ENCODE data around the gene SLC17A1.

SLC17A1 gene

DNA sequence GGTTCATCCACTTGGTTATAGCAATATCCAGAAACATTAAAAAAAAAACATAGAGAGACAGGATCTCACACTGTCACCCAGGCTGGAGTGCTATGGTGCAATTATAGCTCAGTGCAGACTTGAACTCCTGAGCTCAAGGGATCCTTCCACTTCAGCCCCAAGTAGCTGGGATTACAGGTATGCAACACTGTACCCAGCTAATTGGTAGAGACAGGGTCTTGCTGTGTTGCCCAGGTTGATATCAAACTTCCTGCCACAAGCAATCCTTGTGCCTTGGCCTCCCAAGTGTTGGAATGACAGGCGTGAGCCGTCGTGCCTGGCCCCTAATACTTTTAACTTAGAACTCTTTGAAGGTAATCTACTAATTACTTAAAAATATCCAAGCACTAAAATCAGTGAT is 818 bp upstream of the SLC17A1 start:
- no peak for DNase-seq (ENCODE audit: low read depth)

DNA sequence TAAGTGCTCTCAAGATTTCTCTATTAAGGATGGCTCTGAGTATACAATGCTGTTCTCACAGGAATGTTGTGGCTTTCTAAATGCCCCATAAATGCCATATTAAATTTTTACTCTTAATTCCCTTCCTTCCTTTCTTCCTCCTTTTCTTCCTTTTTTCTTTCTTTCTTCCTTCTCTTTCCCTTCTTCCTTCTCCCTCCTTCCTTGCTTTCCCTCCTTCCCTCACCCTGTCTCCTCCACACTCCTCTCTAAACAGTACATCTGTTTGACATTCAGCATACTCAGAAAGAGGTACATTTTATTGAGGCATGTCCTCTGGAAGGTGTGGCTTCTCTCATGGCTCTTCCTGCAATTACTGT is 433 bp upstream of the SLC17A1 start:
- no peak for DNase-seq (ENCODE audit: low read depth)

DNA sequence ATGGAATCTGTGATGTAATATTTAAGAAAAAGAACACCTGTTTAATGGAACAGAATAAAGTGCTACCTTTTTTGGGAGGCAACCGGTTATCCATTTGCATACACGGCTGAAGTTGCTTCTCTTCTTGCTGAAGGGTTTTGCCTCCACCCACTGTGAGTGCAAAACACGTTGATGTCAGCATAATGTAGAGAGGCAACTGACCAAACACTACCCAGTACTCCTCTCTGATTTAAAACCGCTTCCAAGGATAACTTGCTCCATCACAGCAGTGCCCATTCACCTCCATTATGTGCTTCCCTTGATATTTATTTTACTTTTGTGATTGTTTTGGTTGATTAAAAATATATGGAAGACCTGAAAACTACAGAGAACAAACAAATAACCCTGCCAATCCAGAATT is 1.4 kb downstream of the SLC17A1 start:
- no peak for DNase-seq (ENCODE audit: low read depth)

DNA sequence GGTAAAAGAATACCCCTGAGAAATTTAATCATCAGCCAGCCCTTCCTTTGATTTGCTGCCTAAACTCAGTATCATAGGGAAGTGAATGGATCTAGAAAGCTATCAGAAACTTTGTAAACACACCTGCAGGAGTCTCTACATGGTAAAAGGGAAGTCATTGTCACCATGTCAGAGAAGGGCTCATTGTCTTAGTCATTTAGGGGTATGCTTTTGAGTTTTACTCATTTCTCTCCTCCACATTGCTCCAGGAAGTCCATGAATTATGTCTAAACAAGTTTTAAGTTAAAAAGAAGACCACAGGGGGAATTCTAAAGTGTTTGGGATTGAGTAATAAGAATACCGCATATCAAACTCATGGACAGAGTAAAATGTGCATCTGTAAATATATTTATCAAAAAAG is 2.5 kb downstream of the SLC17A1 start:
- no peak for DNase-seq (ENCODE audit: low read depth)

DNA sequence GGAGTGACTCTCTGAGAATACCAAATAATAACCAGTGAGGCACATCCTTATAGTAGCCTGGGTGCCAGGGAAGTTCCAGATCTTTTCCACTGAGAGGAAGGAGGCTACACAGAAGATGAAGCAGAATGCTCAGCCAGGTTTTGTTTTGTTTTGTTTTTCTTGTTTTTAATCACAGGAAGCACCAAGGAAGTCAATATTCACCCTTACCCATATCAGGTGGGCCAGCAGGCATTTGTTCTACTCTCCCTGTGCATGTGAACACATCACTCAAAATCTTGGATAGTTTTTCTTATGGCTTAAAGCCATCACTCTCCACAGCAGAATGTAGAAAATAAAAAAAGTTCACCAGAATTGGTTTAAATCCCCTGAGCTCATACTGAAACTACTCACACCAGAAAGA is 10.5 kb downstream of the SLC17A1 start:
- no peak for DNase-seq (ENCODE audit: low read depth)

DNA sequence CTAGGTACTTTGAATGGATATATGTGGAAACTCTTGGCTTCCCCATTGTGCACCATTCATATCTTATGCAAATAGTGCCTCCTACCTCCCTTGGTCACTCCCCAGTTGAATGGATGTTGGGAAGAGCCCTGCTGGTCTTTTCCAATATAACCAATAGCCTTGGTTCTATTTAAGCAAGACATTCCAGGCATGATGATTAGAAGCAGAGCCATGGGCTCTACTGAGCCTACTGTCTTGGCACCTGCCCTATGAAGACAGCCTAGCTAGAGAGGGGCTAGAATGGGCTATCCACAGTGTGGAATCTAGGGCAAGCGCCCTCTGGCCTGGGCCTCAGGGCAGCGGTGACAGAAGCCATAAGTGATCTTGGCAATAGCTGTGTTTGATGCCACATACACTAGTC is 15.6 kb downstream of the SLC17A1 start:
- DNase-seq (ENCODE audit: low read depth) = no peak

DNA sequence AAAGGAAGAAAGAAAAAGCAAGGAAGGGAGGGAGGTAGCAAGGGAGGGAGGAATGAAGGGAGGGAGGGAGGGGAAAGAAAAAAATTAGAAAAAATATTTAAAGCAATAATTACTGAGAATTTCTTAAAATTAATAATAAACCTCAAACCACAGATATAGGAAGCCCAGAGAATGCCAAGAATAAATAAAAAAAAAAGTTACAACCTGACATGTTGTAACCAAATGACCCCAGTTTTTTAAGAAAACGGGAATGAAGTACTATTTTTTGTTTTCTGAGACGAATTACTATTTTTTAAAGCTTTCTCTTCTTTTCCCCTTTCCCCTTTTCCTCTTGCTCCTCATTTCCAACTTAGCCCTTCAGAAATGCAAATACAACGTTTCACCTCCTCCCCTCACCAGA is 16.7 kb downstream of the SLC17A1 start:
- DNase-seq (ENCODE audit: low read depth) = no peak

DNA sequence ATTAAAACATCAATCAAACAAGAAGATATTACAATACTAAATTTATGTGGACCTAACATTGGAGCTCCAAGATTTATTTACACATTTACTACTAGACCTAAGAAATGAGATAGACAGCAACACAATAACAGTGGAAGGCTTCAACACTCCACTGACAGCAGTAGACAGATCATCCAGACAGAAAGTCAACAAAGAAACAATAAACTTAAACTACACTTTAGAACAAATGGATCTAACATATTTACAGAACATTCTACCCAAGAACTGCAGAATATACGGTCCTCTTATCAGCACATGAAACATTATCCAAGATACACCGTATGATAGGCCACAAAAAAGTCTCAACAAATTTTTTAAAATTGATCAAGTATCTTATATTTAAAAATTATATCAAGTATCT is 27.0 kb downstream of the SLC17A1 start:
- no peak for DNase-seq (ENCODE audit: low read depth)

DNA sequence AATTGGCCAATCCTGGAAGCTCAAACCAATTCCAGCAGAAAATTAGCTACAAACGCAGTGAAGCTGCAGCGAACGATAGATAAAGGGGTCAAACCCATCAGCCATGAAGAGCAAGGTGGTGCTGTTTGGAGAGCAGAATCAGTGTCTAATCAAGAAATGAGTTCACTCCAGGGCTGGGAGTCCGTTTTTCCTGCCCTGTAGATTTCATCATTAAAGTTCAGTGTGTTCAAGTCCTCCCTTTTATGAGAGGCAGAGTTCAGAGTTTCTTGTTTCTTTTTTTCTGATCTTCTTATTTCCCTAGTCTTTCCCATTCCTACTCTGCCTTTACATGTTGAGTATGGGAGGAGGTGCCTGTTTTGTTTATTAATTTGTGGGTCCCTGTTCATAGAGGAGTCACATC is 30.4 kb downstream of the SLC17A1 start:
- DNase-seq (ENCODE audit: low read depth) = no peak

DNA sequence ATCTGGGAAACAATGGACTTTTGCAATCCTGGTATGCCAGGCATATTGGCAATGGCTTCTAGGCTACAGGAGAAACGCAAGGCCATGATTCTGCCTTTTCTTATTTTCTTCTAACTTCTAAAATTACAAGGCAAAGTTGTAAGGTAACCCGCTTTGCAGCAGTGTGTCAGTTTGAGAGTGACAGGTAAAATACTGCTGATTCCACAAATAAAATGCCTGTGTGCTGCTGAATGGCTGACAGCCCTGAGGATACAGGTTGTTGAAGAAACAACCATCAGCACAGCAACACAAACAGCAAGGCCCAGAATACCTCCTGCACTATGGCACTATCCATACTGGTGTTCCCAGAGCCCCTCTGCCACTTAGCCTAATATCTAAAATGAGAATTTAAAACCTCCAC is 37.1 kb downstream of the SLC17A1 start:
- DNase-seq (ENCODE audit: low read depth) = no peak

DNA sequence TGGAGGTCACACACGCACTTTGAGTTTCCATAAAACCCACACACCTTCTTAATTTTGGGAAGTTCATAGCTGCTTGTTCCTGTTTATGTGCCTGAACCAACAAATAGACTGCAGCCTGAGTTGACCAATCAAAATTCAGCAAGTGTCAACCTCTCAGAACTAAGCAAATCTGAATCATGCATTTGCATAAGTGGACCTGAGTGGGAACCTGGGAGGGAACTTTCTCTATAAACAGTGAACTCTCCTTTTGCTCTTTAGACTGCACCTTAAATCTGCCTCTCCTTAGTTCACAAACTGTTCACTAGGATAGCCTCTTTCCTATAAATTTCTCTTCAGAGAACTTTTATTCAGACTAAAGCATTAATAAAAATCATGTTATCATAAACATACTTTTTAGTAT is 37.9 kb downstream of the SLC17A1 start:
- DNase-seq (ENCODE audit: low read depth) = no peak

DNA sequence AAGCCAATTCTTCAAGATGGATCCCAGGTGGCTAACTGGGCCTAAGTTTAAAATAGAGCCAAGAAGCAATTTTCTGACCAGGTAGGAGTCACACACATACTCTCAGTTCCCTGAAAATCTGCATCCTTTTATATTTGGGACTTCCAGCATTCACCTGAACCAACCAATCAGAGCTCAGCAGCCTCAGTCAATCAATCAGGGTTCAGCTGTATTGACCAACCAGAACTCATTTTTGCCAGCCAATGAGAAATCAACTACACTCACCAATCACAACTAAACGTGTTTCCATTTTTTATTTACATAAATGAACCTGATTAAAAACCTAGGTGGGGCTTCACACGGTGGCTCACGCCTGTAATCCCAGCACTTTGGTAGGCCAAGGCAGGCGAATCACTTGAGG is 39.8 kb downstream of the SLC17A1 start:
- DNase-seq (ENCODE audit: low read depth) = no peak

DNA sequence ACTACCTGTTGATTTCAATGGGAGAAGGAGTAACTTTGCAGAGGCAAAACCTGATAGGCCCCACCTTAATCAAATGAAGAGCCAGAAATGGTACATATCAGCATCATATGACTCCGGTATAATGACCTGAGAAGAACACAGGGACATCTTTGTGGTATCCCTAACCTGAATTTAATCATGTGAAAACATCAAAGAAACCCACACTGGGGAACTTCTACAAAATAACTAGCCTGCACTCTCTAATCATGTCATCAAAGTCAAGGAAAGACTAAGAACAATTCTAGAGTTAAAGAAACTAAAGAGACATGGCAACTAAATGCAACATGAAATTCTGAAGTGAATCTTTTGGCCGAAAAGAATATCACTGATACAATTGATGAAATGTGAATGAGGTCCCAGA is 42.4 kb downstream of the SLC17A1 start:
- DNase-seq (ENCODE audit: low read depth) = no peak

DNA sequence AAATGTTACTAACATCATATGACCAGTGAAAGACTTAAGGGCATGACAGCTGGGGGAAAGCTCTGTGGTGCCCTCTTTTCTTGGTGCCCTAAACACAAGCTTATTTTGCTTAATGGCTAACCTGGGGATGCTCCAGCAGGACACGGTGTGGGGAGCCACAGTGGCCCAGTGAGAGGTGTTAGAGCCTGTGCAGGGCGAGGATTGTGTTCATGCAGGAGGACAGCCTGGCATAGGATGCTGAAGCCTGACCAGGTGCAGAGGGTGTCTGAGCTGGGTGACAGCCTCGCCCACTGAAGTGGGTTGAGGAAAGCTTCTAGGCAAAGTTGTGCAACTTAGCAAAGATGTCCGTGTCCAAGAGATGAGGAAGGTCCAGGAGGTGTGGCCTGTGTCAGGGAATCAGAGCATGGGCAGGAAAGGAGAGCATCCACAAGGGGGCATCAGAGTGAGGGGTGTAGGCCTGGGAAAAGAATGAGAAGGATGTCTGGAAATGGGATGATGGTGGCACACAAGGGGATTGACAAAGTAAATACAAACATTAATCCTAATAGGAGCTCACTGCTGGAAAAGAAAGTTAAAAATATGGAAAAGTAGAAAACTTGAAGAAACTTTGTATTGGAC is 43.4 kb downstream of the SLC17A1 start:
- DNase-seq (ENCODE audit: low read depth) = peak; percentile 21

DNA sequence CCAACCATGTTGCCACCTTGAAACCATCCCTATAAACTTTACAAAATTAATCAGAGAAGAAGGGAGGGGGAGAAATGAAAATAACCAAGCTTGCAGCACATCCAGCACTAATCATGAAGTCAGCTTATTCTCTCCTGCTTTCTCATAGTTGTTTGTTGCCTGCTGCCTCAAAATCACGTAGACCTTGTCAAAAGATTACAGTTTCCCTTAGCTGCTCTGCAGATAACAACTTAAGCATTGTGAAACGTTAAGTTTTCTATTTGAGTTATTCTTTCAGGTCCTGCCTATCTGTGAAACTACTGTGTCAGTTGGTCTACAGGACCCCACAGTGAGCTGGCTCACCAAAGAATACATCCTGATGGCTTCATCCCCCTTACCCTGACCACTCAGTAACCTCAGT is 44.4 kb downstream of the SLC17A1 start:
- no peak for DNase-seq (ENCODE audit: low read depth)

DNA sequence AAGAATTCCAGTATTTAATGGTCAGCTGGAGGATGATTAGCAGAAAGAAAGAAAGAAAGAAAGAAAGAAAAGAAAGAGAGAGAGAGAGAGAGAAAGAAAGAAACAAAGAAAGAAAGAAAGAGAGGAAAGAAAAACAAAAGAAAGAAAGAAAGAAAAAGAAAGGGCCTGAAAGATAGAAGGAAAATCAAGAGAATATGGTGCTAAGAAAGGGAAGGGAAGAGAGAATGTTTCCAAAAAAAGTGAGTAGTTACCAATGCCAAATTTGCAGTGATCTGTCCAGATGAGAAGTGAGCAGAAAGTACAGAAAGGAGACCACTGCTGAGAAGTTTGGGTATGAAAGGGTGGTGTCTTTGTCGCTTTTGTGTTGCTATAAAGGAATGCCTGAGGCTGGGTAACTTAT is 50.7 kb downstream of the SLC17A1 start:
- no peak for DNase-seq (ENCODE audit: low read depth)

DNA sequence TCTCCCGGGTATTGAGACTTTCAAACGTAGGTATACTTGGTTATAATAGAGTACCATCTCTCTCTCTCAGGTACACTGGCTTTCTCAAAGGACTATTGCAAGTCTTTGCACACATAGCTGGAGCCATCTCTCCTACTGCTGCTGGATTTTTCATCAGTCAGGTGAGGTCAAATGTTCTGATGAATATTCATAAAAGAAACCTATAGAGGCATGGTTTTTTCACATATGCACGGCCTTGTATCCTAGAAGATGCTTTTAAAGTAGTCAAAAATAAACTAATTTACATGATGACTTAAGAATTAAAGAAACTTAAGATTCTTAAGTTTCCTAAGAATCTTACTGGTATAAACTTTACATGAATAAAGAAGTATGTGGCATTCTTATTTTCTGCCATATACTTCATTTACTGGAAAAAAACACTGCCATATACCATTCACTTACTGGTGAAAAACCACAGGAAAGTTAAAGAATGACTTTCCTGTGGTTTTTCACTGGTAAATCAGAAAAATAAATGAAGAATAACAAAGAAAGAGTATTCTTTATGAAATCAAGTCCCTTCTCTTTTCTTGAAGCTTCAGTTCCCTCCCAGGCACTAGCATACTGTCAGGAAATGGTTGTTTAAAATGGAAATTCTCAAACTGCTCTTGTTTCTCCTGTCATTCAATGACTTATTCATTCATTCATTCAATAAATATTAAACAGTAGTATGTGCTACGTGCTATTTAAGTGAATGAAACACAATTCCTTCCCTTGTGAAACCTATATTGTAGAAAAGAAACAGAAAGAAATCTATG is 53.8 kb downstream of the SLC17A1 start:
- no peak for DNase-seq (ENCODE audit: low read depth)

DNA sequence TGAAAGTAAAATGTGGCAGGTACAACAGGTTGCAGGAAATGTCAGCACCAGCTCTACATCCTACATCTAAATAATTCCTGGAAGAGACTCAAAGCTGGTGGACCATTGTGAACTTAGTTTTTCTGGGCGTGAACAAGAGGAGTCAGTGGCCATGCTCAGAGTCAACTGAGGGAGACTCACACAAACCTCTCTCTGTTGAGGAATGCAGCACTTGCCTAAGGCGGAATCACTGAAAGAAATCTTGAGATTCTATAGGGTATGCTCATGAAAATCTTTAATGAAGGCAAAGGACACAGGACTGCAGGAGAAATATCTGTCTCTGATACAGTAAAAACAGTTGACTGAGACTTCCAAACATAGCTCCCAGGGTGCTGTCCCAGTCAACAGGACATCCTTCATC is 54.8 kb downstream of the SLC17A1 start:
- no peak for DNase-seq (ENCODE audit: low read depth)

DNA sequence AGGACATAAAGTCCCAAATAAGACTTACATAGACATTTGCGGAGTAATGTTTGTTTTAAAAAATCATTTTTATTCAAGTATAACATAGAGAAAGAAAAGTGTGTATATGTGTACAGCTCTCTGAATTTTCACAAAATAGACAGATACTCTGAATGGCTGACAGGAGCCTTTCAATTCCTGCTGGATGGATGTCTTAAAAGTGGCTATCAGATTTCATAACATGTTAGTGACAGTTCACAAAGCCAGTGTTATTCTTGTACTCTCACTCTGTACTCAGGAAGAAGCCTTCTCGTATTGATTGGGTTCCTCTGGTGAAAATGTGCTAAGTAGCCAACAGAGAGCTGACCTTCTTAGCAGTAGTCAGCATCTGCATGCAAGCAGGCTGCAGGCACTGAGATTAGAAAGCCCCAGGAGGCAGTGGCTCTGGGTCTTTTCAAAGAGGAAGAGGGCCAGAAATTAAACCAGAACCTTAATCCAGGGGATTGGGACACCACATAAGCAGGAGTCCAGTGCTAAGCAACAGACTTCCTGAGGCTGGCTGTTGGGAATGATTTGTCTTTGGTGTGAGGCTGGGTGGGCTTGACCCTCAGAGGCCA is 57.6 kb downstream of the SLC17A1 start:
- DNase-seq (ENCODE audit: low read depth) = no peak

DNA sequence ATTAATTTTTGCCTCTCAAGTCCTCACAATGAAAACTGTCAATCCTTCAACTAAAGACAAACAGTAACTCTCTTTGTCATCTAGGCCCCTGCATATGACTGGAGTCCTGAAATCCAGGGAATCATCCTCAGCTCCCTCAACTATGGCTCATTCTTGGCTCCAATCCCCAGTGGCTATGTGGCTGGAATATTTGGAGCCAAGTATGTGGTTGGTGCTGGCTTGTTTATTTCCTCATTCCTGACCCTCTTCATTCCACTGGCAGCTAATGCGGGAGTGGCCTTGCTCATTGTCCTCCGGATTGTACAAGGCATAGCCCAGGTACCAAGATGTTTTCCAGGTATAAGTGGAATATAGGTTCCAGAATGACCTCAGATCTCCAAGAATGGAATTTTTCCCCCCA is 61.9 kb downstream of the SLC17A1 start:
- no peak for DNase-seq (ENCODE audit: low read depth)

DNA sequence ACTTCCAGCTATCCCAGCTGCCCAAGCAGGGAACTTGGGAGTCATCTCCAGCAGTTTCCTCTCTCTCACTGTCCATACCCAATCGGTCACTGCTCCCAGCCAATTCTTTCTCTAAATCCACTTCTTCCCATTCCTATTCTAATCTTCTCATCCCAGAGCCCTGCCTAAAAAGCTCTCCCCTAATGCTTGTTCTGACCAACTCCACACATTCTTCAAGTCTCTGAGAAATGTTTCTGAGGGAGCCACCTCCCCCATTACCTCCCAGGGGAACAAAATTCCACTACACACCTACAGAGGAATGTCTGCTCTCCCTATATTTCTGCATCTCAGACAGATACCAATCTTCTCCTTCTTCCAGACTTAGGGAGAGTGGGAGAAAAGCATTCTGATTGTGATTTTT is 63.3 kb downstream of the SLC17A1 start:
- no peak for DNase-seq (ENCODE audit: low read depth)

DNA sequence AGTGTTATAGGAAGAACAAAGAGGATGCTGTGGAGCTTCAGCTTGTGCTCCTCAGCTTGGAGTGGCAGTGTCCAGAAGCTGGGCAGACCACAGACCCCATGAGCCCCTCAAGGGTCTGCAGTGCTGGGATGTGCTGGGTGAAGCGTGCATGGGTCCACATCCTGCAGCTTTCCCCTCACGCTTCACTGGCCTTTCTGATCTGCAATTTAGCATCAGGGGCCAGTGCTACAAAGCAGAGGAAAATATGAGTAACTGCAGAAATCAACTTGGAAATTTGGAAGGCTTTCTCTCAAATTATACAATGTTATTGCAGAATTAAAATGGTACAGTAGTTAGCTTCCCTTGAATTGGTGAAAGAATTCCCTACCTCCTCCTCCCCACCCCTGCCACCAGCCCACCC is 67.2 kb downstream of the SLC17A1 start:
- no peak for DNase-seq (ENCODE audit: low read depth)

DNA sequence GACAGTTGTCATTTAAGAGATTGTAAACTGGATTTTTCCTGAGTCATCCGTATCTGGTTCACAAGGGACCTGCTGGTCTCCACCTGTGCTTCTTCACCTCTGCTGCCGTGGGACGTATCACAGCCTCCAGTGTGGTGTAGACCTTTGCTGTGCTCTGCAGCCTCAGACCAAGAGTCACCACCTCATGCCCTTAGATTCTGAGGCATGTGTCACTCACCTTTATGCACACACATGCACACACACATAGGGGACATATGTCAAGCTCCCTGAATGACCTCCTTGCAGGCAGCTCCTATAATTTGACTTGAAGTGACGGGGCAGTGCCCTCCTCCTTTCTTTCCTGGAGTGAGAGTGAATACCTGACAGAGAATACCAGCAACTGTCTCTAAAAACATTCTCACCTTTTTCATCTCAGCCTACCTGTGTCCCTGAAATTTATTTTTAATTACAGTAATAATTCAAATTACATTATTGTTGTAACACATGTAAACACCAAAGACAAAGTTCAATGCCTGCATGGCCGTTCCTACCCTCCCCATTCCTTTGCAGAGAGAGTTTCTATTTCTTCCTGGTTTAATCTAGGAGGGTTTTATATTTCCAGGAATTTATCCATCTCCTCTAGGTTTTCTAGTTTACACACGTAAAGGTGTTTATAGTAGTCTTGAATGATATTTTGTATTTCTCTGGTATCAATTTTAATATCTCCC is 73.8 kb downstream of the SLC17A1 start:
- no peak for DNase-seq (ENCODE audit: low read depth)
